OCI-LY1 (cell line): ENCODE data around the gene DHPS.
A peak's percentile ranks its signal among the peaks of the same experiment; 100 is the strongest.
"Not testable (repeated sequence)": the region's sequence is repeated elsewhere in the genome, so short reads cannot be mapped to it uniquely, and the experiment has no call there.

Experiments used
- H2AFZ ChIP-seq: fragments of 200-600 bp; sonication (generic), shearing (Covaris generic); 2 replicates; pipeline ENCODE4 v1.6.0; 2014; ENCODE audit warnings: antibody characterized with exemption, mild to moderate bottlenecking, low read length
- H3F3A ChIP-seq: fragments of 200-600 bp; sonication (generic), shearing (Covaris generic); 2 replicates; pipeline ENCODE4 v1.6.0; 2014; ENCODE audit warnings: mild to moderate bottlenecking, antibody characterized with exemption, low read length, moderate library complexity; ENCODE audit not compliant: insufficient read depth
- H3K27ac ChIP-seq: fragments of 200-600 bp; sonication (generic); 2 replicates; pipeline ENCODE4 v1.5.1; 2014; ENCODE audit warnings: low read length, mixed run types, mild to moderate bottlenecking, low read depth; ENCODE audit not compliant: poor library complexity, severe bottlenecking
- H3K27me3 ChIP-seq: fragments of 200-600 bp; sonication (generic); 2 replicates; pipeline ENCODE4 v1.6.0; 2014; ENCODE audit warnings: antibody characterized with exemption, mild to moderate bottlenecking, low read length, moderate library complexity; ENCODE audit not compliant: insufficient read depth
- H3K36me3 ChIP-seq: fragments of 200-600 bp; sonication (generic); 2 replicates; pipeline ENCODE4 v1.6.1; 2014; ENCODE audit warnings: mild to moderate bottlenecking, antibody characterized with exemption, low read length, moderate library complexity, mixed read lengths; ENCODE audit not compliant: insufficient read depth
- H3K4me1 ChIP-seq: fragments of 200-600 bp; sonication (generic); 2 replicates; pipeline ENCODE4 v1.5.1; 2014; ENCODE audit warnings: mild to moderate bottlenecking, low read length, moderate library complexity; ENCODE audit not compliant: insufficient read depth, severe bottlenecking
- H3K4me2 ChIP-seq: fragments of 200-600 bp; sonication (generic), shearing (Covaris generic); 2 replicates; pipeline ENCODE4 v1.6.1; 2014; ENCODE audit warnings: low read length
- H3K4me3 ChIP-seq: fragments of 200-600 bp; sonication (generic); 2 replicates; pipeline ENCODE4 v1.5.1; 2014; ENCODE audit warnings: low read length, low read depth, mild to moderate bottlenecking, mixed read lengths; ENCODE audit not compliant: poor library complexity, severe bottlenecking
- H3K79me2 ChIP-seq: fragments of 200-600 bp; shearing (Covaris generic); 2 replicates; pipeline ENCODE4 v1.6.1; 2016; ENCODE audit warnings: mixed run types, low read length, mixed read lengths; ENCODE audit not compliant: insufficient read depth
- H3K9ac ChIP-seq: fragments of 200-600 bp; sonication (generic), shearing (Covaris generic); 2 replicates; pipeline ENCODE4 v1.6.1; 2014; ENCODE audit warnings: mild to moderate bottlenecking, low read length, mixed read lengths
- H3K9me2 ChIP-seq: fragments of 200-600 bp; sonication (generic), shearing (Covaris generic); 2 replicates; pipeline ENCODE4 v1.6.1; 2014; ENCODE audit warnings: low read depth, mild to moderate bottlenecking, low read length, mixed read lengths
- H3K9me3 ChIP-seq: fragments of 200-600 bp; shearing (Covaris generic); 2 replicates; pipeline ENCODE4 v1.6.1; 2014; ENCODE audit warnings: low read length, mixed read lengths
- H4K20me1 ChIP-seq: fragments of 200-600 bp; sonication (generic), shearing (Covaris generic); 2 replicates; pipeline ENCODE4 v1.6.0; 2016; ENCODE audit warnings: mild to moderate bottlenecking, low read length; ENCODE audit not compliant: insufficient read depth
- CTCF ChIP-seq: fragments of 200-600 bp; sonication (generic), shearing (Covaris generic); IDR thresholded peaks from 2 replicates; pipeline ENCODE4 v1.5.1; 2017; ENCODE audit warnings: mild to moderate bottlenecking, antibody characterized with exemption, low read length, moderate library complexity, mixed read lengths
- EZH2 ChIP-seq: fragments of 200-600 bp; sonication (generic), shearing (Covaris generic); IDR thresholded peaks from 2 replicates; pipeline ENCODE4 v1.8.0; 2017; ENCODE audit warnings: borderline replicate concordance, mixed run types, mild to moderate bottlenecking, antibody characterized with exemption, low read length, moderate library complexity, mixed read lengths

Gene DHPS

GRCh38 chr19:12727745-12728433 is 46.2 kb upstream of the DHPS start:
- Histone ChIP-seq H3K4me3 (no peak overlapping the region), H3F3A (peaks cover 7% of the 10 kb centered on the region), H2AFZ (no peak overlapping the region), H3K9me2 (no peaks in the 10 kb centered on the region), H4K20me1 (no peaks in the 10 kb centered on the region), H3K27ac (no peak overlapping the region), H3K27me3 (no peaks in the 10 kb centered on the region), H3K9ac (no peak overlapping the region), H3K36me3 (peaks cover 53% of the 10 kb centered on the region), H3K4me2 (no peak overlapping the region), H3K79me2 (peaks cover 23% of the 10 kb centered on the region), H3K9me3 (no peaks in the 10 kb centered on the region), H3K4me1 (peaks cover 32% of the 10 kb centered on the region)
- no peak for TF ChIP-seq EZH2
- no peak for TF ChIP-seq CTCF

DNA sequence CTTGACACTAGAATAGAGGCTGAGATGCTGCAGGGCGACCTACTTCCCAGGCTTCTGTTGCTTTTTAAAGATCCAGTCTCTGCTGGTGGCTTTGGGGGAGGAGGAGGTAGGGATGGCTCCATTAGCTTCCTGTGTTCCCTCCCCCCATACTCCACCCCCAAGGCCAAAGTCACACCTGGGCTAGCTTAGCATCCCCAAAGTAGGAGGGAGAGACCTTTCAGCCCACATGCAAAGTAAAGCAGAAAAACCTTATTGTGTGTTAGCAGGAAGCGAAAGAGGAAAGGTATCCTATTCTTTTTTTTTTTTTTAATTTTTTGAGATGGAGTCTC is 45.3 kb upstream of the DHPS start:
- Histone ChIP-seq H3K4me1 (peaks cover 22% of the 10 kb centered on the region), H3K36me3 (peaks cover 46% of the 10 kb centered on the region), H3K79me2 (peaks cover 21% of the 10 kb centered on the region), H3K27me3 (no peaks in the 10 kb centered on the region), H3K4me2 (no peak overlapping the region; the same call in 1 of the 2 replicates), H3K9me2 (no peaks in the 10 kb centered on the region), H2AFZ (no peak overlapping the region), H3K9ac (peak overlapping the region; percentile 8; the same call in 1 of the 2 replicates), H3K4me3 (no peak overlapping the region), H3K27ac (peak overlapping the region; percentile 83), H3F3A (peaks cover 7% of the 10 kb centered on the region), H3K9me3 (no peaks in the 10 kb centered on the region), H4K20me1 (no peaks in the 10 kb centered on the region)
- TF ChIP-seq EZH2: no peak
- no peak for TF ChIP-seq CTCF

- not testable (repeated sequence) for H3K9me3 ChIP-seq, H3K9ac ChIP-seq, H3K27me3 ChIP-seq, H4K20me1 ChIP-seq, H3F3A ChIP-seq, H3K9me2 ChIP-seq, H3K4me2 ChIP-seq, H3K4me3 ChIP-seq, H2AFZ ChIP-seq
- Histone ChIP-seq H3K4me1 (peaks cover 28% of the 10 kb centered on the region), H3K79me2 (peaks cover 29% of the 10 kb centered on the region), H3K36me3 (peaks cover 35% of the 10 kb centered on the region), H3K27ac (peak overlapping the region; percentile 83)
These were observed 43.9 kb upstream of the DHPS start for GRCh38 chr19:12725612-12726011.
